GM21717 (cell line): ENCODE measurements around the gene NCKAP1.
"Not testable (repeated sequence)": the region's sequence is repeated elsewhere in the genome, so short reads cannot be mapped to it uniquely, and the experiment has no call there.

ENCODE experiments used
- ATAC-seq: cut with Tn5 transposase; IDR thresholded peaks from one replicate; pipeline ENCODE4 v1.9.1; 2021; ENCODE audit warnings: mild to moderate bottlenecking, moderate library complexity; ENCODE audit not compliant: unreplicated experiment

The NCKAP1 gene, protein sequence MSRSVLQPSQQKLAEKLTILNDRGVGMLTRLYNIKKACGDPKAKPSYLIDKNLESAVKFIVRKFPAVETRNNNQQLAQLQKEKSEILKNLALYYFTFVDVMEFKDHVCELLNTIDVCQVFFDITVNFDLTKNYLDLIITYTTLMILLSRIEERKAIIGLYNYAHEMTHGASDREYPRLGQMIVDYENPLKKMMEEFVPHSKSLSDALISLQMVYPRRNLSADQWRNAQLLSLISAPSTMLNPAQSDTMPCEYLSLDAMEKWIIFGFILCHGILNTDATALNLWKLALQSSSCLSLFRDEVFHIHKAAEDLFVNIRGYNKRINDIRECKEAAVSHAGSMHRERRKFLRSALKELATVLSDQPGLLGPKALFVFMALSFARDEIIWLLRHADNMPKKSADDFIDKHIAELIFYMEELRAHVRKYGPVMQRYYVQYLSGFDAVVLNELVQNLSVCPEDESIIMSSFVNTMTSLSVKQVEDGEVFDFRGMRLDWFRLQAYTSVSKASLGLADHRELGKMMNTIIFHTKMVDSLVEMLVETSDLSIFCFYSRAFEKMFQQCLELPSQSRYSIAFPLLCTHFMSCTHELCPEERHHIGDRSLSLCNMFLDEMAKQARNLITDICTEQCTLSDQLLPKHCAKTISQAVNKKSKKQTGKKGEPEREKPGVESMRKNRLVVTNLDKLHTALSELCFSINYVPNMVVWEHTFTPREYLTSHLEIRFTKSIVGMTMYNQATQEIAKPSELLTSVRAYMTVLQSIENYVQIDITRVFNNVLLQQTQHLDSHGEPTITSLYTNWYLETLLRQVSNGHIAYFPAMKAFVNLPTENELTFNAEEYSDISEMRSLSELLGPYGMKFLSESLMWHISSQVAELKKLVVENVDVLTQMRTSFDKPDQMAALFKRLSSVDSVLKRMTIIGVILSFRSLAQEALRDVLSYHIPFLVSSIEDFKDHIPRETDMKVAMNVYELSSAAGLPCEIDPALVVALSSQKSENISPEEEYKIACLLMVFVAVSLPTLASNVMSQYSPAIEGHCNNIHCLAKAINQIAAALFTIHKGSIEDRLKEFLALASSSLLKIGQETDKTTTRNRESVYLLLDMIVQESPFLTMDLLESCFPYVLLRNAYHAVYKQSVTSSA

DNA sequence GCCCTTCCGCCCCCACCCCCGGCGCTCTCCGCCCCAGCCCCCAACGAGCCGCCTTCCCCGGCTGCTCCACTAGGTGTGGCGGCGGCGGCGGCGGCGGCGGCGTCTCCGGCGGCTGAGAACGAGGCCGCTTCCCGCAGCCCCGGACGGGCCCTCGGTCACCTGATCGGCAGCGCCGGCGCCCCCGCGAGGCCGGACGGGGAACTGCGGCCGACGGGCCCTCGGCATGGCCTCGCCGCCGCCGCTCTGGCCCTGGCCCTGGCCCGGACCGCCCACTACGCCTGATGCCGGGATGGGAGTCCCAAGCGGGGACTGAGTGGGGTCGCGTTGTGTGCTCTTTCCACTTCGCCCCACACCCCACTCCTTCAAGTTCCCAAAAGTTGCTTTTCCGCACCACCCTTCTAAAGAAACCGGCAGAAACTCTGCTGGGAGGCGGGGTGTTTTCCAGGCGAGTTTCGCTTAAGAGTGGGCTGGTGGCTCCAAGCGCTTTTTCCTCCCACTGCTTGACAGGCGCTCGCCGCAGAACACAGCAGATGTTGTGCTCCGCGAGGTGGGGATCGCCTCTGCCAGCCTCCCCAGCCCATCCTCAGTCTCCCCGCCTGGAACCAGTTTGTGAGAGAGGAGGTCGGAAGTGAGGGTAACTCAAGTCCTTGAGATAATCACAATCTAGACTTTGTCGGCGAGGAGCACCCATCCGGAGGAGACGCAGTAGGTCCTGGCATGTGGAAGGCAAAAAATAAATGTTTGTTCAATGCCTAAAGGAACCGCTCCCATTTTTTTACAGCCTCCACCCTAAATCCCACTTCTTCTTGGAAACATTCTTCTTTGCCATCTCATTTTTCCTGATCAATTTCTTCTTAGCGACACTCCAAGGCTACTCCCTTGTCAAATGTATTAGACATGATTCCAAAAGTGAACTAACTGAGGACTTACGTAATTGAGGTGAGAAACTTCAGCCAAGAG lies at the start of gene NCKAP1:
TSS of gene NCKAP1 (minus strand) at position 117 of the 960 bp plus-strand sequence. CDS start 358 bp downstream, outside the sequence.
- peak; percentile 75 for ATAC-seq

DNA sequence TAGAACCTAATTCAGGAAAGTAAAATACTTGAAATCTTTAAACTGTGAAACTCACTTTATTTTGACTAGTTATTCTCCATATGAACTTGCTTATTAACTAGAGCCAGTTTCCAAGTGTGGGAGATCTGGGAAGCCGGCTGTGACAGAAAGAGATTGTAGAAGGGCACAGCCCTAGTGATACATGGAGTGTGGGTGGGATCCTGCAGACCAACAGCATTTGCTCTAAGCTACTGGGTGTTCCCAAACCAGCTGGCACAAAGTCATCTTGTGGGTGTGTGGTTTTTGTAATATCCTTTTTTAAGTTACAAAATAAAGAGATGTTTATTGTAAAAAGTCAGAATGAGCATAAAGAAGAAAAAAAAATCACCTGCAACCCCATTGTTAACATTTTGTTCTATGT lies 43.7 kb upstream of the NCKAP1 start:
- ATAC-seq = no peak

DNA sequence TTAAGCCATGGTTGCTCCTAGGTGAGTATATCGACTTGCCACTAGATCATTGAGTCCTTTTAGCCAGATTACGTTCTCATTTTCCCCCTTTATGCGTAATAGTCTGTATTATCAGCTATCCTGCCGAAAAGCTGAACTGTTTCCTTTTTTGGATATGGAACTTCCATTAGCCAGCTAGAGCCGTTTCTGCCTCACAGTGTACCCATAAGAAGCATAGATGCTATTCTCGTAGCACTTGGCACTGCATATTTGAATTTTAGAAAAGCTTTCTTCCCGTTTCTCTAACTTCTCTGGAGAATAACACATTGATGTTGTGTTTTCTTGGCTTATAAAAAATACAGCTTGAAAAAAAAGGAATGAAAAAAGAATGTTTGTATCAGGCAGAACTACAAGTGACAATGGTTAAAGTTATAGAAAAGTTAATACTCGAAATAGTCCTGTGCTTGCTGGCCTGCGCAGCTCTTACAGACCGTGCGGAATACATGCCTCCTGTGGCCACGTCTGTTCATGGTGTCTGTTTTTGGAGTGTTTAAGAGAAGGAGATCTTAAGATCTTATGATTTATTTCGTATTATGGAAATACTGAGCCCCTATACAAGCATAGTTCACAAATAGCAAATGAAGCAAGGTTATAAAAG lies 41.0 kb upstream of the NCKAP1 start:
- ATAC-seq = peak; percentile 14

DNA sequence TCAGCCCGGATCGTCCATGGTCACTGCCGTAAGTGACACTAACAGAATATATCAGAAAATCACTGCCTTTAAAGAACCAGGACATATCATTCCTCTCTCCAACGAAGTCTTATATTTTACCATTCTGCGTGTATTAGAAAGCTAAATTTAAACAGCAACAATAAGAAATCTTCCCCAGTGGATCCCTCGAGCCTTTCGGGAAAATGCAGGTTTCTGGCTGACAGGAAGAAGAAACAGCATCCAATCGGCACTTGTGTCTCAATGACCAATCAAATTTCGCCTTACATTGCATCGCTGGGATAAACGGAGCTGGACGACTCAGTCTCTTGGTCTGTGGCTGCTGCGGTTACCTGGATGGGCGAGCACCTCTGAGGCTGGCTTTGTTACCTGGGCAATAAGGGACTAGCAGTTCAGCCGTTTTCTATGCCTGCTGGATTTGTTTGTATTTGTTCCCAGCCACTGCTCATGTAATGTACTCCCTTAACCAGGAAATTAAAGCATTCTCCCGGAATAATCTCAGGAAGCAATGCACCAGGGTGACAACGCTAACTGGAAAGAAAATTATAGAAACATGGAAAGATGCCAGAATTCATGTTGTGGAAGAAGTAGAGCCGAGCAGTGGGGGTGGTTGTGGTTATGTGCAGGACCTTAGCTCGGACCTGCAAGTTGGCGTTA lies 40.3 kb upstream of the NCKAP1 start, which contains the start of gene DUSP19:
TSS of gene DUSP19 (plus strand) at position 284 of the 675 bp plus-strand sequence. CDS start at position 471, 187 bp downstream.
- ATAC-seq = peak; percentile 94

DNA sequence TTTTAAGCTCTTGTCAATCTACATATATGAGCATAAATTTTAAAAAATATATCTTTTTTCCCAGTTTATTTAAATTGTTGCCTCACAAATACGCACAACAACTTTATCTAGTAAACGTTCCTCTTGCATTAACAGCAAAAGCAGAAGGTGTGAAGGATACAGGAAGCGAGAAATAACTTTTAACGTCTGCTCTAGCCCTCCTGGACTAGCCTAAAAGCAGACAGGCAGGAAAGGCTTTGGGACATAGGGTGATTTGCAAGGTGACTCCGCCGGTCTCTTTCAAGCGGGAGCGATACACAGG lies 39.9 kb upstream of the NCKAP1 start:
- no peak for ATAC-seq

DNA sequence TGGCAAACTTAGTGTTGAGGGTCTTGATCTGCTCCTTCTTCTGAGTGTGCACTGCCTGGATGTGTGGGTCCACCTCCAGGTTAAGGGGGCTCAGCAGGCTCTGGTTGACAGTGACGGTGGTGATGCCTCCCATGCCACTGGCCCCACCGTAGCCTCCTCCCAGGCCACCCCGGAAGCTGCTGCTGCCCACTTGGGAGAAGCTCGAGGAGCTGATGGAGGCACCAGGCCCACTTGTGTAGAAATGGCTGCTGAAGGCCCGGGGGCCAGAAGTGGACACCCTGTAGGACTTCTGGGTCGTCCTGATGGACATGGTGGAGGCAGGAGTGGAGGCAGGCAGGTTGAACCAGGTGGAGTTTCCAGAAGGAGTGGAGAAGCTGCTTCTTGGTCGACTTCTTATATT lies 33.9 kb upstream of the NCKAP1 start:
- no peak for ATAC-seq

DNA sequence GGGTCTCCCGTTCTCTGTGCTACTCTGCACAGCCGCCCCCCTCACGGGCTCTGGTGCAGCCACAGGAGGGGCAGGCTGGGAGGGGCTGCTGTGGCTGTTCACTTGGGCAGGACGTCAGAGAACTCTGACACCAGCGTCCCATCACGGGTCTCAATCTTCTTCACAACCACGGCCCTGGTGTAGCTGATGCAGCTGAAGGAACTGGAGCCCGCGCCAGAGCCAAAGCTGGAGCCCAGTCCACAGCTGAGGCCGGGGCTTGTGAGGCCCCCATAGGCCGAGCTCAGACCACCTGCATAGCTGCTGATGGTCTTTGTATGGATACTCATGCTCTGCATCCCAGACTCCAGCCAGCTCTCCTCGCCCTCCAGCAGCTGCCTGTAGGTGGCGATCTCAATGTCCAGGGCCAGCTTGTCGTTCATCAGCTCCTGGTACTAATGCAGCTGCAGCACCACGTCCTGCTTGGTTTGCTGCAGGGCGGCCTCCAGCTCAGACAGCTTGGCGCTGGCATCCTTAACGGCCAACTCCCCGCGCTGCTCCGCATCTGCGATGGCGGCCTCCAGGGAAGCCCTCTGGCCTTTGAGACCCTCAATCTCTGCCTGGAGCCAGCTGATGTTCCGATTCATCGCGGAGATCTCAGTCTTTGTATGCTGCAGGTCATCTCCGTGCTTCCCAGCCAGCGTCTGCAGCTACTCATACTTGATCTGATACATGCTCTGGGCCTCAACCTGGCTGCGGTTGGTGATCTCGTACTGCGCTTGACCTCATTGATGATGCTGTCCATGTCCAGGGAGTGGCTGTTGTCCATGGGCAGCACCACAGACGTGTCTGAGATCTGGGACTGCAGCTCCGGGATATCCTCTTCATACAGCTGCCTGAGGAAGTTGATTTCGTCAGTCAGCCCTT lies 32.9 kb upstream of the NCKAP1 start:
- no peak for ATAC-seq

DNA sequence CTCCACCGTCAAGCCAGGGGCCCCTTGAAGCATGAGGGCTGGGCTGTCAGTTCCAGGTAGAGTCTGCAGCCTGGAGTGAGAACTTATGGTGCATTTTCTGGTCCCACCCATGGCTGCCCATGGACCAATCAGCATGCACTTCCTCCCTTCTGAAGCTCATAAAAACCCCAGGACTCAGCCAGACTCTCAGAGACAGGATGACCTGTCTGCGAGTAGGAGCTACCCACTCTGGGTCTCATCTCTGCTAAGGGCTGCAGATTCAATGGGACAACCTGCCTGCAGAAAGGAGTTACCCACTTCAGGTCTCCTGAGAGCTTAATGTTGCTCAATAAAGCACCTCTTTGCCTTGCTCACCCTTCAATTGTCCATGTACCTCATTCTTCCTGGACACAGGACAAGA lies 30.9 kb upstream of the NCKAP1 start:
- no peak for ATAC-seq

DNA sequence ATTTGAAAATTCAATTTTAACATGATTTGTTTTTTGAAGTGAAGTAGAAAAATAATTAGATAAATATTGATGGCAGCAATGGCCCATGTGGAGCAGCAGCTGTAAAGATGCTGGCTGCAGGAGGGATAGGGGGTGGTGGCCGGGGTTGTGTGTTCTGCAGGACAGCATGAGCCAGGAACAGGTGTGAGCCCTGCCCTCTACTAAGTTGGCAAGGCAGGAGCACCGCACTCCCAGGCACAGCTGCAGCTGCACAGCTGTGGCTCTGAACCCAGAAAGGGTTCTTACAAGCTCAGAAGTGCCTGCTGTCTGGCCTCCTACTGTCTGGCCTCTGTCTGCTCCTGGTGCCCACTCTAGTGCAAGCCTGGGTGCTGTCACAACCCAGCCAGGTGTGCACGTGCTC lies 30.3 kb upstream of the NCKAP1 start:
- no peak for ATAC-seq

DNA sequence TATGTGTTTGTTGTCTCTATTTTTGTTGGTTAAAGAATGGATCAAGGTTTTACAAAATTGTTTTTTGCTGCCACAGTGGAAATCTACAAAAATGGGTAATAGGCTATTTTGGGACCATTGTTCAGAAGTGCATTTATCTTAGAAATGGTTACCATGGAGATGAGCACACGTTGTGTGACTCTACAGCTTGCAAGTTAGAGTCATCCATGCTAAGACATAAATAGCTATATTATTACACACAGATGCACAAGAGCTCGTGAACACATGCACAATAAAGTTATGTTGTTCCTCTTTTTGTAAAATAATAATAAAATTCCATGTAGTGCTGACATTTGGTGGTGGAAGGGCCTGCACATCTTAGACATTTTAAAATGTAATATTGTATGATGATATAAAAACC lies 24.8 kb upstream of the NCKAP1 start:
- ATAC-seq = peak; percentile 70

DNA sequence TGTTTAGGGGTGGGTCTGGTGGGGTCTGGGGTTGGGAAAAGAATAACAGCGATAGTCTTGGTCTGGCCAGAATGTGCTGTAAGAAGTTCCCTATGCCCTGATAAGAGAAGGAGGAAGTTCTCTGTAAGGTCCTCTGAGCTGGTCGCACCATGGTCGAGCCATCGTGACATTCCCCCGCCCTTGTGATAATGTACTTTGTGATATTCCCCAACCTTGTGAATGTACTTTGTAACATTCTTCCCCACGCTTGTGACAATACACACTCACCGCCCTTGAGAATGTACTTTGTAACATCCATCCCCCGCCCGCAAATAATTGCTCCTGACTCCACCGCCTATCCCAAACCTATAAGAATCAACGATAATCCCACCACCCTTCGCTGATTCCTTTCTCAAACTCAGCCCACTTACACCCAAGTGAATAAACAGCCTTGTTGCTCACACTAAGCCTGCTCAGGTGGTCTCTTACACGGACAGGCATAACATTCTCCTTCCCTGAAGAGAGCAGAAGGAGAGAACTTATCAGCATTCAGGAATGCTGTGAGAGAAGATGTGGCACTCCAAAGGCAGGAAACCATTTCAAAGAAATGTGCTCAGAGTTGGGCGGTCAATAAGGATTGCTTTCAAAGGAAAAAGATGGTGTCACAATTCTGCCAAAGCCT lies 22.4 kb upstream of the NCKAP1 start:
- no peak for ATAC-seq

DNA sequence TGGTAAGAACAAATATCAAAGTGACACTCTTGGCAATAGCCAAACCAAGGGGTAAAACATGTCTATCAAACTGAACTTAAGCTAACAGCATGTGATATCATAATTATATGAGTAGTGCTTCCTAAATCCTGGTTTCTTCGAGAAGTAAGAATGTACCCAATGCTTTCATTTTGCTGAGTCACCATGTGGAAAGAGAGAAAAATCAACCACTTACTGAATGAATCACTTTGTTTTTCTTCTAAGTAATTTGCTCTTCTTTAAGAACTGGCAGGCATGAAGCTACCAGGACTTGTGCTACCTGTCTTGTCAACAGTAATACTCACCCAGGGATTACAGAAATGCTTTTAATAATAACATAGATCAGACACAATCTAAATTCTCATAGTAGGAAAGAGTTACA lies 21.3 kb upstream of the NCKAP1 start:
- no peak for ATAC-seq

DNA sequence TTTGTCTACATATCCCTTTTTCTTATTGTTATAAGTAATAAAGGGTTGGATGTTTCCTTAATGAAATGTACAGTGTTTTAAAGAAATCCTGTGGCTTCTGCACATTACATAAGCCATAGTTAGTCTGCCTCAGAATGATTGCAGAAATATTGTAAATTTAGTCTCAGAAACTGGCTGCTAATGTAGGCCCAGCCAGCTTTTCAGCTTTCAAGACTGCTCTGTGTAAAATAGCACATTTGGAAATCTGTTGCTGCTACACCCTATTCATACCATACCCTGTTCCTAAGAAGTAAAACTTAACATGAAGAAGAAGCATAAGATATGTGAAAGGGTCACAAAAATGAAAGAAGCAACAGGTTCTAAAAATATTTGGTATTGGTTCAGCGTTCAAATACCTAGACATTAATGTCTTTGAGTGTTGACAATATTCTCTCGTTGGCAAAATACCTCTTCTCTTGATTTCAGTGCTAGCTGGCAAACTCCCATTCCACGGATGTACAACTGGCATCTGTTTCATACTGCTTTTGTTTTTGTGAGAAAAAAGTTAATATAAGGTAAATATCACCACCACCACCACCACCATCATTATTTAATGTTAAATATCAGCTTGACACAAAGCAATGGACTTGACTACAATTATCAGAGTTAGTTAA lies 19.2 kb upstream of the NCKAP1 start:
- ATAC-seq = peak; percentile 39

DNA sequence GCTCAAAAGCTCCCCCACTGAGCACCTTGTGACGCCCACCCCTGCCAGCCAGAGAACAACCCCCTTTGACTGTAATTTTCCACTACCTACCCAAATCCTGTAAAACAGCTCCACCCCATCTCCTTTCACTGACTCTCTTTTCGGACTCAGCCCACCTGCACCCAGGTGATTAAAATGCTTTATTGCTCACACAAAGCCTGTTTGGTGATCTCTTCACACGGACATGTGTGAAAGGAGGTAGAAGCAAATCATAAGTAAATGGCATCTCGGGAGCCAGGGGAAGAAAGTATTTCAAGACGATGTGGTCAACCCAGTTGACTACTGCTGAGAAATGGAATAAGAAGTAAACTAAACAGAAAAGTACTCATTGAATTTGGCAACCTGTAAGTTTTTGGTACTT lies 11.2 kb upstream of the NCKAP1 start:
- no peak for ATAC-seq

DNA sequence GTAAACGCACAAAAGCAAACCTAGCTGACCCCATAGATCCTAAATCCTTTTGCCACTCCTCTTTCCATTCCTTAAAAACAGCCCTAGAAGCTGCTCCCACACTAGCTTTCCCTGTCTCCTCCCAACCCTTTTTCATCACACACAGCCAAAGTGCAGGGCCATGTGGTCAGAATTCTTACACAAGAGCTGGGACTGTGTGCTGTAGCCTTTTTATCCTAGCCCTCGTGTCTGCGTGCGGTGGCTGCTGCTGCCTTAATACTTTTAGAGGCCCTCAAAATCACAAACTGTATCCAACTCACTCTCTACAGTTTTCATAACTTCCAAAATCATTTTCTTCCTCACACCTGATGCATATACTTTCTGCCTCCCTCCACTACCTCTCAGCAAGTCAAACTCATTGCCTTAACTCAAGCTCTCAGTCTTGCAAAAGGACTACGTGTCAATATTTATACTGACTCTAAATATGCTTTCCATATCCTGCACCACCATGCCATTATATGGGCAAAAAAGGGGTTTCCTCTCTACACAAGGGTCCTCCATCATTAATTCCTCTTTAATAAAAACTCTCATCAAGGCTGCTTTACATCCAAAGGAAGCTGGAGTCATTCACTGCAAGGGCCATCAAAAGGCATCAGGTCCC lies 9.3 kb upstream of the NCKAP1 start:
- ATAC-seq = not testable (repeated sequence)

DNA sequence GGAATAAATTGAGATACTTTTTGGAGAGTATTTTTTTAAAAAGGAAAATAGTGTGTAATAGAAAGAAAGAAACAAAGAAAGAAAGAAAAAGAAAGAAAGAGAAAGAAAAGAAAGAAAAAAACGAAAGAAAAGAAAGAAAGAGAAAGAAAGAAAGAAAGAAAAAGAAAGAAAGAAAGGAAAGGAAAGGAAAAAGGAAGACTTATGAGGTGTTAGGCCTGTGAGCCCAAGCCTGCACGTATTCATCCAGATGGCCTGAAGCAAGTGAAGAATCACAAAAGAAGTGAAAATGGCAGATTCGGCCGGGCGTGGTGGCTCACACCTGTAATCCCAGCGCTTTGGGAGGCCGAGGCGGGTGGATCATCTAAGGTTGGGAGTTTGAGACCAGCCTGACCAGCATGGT lies 5.3 kb upstream of the NCKAP1 start:
- not testable (repeated sequence) for ATAC-seq

DNA sequence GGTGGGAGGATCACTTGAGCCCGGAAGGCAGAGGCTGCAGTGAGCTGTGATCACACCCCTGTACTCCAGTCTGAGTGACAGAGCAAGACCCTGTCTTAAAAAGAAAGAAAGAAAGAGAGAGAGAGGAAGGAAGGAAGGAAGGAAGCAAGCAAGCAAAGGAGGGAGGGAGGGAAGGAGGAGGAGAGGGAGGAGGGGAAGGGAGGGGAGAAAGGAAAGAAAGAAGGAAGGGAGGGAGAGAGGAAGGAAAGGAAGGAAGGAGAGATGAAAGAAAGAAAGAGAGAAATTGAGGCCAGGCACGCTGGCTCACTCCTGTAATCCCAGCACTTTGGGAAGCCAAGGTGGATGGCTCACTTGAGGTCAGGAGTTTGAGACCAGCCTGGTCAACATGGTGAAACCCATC lies 2.3 kb upstream of the NCKAP1 start:
- ATAC-seq = no peak
